ENCODE data around the gene DNAAF1.
A peak's percentile ranks its signal among the peaks of the same experiment; 100 is the strongest.

DNAAF1 gene

DNA sequence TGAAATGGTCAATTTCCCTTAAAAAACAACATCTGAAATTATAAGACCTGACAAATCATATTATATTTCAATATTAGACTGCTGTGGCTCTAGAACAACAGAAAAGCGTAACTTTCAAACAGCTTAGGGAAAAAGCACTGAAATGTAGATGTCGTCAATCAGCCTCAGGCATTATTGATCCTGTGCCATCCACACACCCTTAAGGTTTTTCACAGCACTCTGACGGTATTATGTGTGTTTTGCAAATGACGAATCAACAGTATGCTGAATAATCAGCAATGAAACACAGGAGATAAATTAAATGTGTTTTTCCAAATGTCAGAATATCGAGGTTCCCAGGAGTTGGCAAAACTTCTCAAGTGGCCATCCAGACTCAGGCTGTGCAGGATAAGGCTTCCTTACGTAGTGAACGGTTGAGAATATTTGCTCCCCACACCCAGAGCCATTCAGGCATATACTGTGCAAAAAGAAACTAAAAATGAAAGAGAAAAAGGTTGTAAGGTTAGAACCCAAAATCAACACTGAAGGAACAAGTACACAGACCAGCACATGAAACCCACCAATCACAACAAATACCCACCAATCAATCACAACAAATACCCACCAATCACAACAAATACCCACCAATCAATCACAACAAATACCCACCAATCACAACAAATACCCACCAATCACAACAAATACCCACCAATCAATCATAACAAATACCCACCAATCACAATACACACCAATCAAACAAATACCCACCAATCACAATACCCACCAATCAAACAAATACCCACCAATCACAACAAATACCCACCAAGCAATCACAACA, 20.6 kb upstream of the DNAAF1 start:
- DNase-seq: no peak

DNA sequence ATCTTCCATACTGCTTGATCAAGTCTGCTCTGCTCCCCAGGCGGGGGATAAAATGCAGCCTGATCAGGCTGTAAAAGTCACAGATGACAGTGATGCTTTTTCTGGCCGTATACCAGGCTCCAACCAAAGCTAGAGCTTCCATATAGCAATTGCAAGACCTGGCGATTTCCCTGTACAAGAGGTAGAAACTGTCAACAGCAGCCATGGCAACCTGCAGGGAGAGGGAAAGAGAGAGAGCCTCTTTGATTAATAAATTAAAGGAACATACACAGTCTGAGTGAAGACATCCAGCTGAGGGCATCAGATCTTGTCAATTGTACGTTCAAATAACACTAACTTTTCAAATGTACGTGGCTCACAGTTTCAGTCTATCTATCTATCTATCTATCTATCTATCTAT, 14.0 kb upstream of the DNAAF1 start:
- no peak for DNase-seq

DNA sequence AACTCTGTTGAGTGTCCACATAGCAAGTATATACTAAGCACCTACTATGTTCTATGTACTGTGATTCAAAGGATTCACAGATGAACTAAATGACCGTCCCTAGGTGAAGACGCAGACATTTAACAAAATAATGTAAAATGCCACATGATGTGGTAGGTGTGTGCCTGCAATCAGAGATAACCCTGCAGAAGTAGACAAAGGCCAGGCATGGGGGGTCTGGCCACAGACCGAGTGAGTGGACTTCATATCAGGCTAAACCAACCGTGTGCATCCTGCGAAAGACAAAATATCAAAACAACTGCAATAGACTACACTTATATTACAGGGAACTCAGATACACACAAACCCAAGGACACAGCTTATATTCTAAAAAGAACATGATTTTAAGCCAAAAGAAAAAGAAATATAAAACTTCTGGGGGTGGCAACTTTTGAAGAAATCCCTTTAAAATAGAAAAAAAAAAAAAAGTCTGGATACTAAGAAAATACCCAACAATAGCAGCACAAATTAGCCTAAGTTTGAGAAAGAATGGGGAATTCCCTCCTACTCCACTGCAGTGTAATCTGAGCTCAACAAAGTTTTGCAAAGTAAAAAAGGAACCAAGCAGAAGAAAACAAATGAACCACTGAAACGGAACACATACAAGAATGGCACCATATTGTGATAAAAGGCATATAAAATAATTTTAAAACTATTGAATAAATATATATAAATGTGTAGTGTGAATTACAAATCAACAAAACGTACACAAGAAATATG, 12.4 kb upstream of the DNAAF1 start:
- no peak for DNase-seq

DNA sequence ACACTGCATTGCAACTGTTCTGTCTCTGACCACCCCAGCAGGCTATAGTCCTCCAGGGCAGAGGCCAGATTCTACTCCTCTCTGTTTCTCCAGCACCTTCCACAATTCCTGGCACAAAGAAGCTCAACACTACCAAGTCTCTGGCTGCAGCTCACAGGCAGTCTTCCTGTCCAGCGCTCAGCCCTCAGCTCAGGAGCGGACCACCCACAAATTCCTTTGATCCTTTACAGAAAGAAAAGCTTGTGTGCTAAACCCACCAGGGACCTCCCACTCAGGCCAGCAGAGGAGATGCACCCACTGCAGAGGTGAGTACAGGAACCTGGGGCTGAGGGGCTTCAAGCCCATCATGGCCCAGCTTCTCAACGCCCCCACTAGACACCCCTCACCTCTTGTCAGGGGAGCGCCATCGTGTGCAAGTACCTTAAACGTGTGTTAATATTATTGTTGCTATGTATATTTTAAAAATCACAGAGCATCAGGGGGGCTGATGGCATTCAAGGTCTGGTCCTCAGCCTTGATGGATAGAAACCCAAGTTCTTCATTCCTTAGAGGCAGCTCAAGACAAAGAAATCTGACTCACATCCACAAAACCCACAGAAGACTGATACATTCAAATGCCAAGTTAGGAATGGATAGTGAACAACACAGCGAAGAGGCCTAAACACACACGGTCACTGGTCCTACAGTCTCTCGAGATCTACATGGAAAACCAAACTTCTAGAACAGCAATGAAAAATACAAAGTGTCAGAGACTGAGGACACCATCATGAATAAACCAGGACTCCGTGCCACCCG, 8.6 kb upstream of the DNAAF1 start:
- DNase-seq: no peak

DNA sequence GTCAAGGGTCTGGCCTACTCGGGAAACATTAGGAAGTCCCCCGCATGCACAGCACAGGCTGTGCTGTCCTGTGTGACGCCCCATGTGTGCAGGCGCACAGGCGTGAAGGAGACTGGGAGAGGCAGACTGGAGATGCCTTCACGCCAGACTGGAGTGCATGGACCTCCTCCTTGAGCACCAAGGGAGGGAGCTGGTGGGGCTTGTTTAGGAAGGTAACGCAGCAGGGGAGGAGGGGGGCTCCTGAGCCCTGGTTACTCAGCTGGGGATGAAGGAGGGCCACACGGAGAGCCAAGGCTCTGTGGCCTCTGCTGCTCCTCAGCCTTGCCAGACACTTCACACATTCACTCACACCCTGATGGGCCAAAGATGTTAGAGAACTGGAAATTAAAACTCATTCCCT, 7.8 kb upstream of the DNAAF1 start:
- no peak for DNase-seq

DNA sequence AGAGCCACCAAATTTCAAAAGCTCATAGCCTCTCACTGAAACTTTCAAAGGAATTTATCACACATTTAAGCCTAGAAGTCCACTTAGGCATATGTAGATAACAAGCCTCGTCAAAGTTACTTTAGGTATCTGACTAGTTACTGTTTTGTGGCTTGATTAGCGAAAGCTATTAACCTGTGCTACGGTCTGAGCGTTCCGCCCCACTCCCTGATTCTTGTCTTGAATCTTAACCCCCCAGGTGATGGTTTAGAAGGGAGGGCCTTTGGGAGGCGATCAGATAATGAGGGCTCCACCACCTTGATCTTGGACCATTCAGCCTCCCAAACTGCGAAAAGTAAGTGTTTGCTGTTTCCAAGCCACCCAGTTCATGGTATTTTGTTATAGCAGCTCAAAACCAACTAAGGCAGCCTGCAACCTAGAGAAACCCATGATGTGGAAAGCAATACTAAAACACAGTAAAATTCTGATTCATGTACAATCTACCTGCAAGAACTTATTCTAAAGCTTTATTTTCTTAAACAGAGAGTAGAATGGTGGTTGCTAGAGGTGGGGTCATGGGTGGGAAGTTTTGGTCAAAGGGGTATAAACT, 7.2 kb upstream of the DNAAF1 start:
- no peak for DNase-seq

DNA sequence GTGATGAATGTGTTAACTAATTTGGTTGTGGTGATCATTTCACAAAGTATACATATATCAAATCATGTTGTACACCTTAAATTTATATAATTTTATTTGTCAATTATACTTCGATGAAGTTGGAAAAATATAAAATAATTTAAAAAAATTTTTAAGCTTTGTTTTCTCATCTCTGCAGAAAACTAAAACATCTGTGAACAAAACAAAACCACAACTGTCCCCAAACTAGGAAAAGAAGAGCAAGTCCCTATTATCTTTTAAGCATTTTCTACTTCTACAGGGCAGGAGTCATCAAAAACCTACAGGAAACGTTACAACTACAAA, 6.6 kb upstream of the DNAAF1 start:
- DNase-seq: no peak

DNA sequence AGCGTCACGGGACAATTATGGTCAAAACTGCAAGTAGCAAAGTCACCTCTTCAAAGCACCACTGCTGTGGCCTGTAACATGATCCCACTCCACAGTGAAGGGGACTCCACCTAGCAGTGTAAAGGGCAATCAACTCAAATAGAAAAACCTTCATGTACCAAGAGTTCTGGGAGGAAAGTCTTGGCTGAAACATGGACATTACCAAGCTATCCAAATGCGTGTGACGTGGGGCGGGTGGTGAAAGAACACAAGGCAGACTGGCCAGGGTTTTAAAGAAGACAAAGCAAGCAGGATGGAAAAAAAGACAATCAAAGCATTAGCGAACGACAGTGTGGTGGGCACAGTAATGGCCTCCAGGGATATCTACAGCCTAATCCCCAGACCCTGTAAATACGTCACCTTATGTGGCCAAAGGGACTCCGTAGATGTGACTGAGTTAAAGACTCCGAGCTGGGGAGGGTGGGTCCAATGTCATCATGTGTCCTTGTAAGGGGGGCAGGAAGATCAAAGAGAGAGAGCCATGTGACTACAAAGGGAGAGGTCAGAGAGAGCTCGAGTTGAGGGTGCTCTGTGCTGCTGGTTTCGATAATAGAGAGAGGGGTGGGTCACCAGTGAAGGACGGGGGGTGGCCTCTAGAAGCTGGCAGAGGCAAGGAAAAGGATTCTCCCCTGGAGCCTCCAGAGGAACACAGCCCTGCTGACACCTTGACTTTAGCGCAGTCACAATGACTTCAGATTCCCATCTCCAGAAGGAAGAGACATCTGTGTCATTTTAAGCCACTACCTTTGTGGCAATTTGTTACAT, 6.1 kb upstream of the DNAAF1 start:
- peak; percentile 56 for DNase-seq

DNA sequence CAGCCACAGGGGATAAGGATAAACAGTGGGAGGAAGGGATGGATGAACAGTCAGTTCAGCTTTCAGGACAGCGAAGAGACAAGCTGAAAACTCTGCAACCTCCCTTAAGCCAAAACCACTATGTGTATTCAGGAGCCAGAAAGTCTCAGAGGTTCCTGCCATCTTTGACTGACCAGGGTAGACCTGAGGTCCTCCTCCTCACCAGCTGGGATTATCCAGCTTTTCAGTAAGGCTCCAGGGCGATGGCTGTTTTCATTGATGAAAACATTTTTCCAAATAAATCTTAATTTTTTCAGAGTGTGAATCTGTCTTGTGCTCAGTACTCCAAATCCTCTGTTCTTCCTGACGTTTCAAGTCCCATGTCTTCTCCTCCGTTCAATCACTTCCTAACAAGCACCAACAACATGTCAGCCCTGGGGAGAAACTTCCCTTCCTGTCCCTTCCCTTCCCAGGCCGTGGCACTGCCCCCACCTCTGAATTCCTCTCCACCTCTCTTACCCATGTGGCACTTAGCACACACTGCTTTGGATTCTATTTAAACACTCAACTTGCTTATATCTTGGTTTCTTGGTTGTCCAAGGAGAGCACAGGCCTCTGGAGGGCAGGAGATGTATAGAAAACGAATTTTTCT, 5.4 kb upstream of the DNAAF1 start:
- no peak for DNase-seq

DNA sequence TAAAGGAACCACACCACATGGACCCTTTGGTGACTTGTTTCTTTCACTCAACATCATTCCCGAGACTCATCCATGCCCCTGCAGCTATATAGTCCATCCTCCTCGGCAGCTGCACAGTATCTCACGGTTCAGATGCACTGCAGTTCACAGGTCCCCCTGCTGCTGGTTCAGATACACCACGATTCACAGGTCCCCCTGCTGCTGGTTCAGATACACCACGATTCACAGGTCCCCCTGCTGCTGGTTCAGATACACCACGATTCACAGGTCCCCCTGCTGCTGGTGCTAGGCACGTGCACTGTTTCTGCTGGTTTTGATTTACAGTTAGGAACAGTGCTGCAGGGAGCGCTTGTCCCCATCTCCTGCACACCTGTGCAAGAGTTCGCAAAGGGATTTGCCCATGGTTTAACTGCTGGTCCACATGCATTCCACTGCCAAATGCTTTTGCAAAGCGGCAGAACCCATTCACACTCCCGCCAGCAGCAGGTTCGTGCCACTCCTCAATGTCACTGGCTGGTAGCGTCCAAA, 3.9 kb upstream of the DNAAF1 start:
- peak; percentile 18 for DNase-seq

DNA sequence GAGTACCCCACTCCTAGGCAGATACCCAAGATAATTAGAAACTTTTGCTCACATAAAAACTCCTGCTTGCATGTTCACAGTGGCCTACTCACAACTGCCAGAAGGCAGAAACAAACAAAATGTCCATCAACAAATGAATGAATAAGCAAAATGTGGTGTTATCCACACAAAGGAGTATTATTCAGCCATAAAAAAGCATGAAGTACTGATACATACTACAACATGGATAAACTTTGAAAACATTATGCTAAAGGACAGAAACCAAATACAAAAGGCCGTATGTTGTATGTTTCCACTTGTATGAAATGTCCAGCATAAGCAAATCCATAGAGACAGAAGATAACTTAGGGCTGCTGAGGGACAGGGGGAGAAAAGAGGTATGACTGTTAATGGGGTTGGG, 2.0 kb upstream of the DNAAF1 start:
- DNase-seq: no peak

DNA sequence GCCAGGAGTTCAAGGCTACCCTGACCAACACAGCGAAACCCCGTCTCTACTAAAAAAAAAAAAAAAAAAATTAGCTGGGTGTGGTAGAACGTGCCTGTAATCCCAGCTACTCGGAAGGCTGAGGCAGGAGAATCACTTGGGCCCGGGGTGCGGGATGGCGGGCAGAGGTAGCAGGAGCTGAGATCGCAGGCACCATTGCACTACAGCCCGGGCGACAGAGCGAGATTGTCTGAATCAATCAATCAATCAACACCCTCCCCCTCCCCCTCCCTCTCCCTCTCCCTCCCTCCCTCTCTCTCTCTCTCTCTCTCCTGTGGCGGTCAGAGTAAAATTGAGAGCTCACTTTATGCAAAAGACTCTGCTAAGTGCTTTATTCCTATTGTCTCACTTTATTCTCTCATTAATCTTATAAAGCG, 1.3 kb upstream of the DNAAF1 start:
- no peak for DNase-seq

DNA sequence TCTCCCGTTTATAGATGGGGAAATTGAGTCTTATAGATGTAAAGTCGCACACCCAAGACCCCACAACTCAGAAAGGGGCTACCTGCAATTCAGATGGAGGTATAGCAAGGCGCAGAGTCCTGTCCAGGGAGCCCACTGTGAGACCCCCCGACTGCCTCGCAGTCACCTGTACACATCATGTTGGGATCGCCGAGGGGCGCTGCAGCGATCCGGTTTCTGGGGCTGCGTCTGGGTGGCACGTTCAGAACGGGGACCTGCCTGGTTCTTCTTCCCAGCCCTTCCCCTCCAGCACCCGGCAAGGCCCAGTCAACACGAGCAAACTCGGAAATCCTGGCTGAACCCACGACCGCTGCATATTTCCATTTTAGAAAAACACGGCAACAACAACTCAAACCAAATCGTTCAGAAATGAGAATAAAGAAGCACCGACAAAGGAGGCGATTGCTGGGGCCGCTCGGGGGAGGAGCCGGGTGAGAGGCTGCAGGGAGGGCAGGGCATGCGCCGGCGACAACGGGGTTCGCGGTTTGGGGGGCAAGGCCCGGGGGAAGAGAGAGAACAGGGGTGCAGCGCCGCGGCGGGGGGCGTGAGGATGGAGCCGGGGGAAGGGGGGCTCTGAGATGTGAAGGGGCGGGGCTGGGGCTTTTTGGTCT, 774 bp upstream of the DNAAF1 start:
- DNase-seq: peak; percentile 48

DNA sequence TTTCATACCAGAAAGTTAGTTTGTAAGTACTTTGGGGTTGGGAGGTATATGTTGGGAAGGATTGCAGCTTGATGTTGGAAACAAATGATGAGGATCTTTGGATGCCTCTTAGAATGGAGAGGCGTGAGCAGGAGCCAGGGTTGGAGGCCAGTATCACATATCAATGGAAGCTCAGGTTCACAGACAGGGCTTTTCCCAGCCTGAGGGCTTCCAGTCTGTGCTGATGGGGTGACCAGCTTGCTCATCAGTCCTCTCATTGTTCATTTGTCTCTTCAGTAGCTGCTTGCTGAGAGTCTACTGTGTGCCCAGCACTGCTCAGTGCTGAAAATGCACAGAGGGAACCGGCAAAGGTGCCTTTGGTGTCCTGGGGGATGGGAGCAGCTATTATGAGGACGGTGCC, 5.8 kb downstream of the DNAAF1 start:
- no peak for DNase-seq

DNA sequence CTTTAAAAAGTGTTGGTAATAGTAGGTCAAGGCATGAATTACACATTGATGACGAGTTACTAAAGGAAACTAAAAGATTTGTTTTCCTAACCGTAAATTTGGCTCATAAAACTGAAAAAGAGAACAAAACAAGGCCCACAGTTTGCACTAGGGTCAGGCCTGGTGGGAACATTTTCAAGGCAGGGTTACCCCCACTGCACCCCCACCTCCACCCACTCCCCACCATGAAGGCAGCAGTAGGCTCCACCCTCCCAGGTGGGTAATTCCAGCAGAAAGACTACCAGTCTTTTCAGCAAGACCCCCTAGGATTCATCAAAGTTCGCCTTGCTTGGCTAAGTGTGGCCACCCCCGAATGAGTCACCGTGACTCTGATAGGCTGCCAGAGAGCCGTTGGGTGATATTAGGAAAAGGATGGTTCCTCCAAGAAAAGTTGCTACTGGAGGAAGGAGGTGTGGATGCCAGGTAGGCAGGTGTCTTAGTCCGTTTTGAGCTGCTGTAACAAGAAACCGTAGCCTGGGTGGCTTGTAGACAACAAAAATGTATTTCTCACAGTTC, 8.6 kb downstream of the DNAAF1 start:
- no peak for DNase-seq

DNA sequence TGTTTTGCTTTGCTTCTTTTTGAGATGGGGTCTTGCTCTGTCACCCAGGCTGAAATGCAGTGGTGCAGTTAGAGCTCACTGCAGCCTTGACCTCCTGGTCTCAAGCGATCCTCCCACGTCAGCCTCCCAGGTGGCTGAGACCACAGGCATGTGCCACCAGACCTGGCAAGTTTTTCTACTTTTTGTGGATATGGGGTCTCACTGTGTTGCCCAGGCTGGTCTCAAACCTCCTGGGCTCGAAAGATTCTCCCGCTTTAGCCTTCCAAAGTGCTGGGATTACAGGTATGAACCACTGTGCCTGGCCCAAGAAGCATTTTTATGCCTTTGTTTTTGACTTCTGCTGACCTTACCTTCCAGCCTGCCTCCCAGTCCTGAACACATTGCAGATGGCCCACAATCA, 10.1 kb downstream of the DNAAF1 start:
- DNase-seq: no peak

DNA sequence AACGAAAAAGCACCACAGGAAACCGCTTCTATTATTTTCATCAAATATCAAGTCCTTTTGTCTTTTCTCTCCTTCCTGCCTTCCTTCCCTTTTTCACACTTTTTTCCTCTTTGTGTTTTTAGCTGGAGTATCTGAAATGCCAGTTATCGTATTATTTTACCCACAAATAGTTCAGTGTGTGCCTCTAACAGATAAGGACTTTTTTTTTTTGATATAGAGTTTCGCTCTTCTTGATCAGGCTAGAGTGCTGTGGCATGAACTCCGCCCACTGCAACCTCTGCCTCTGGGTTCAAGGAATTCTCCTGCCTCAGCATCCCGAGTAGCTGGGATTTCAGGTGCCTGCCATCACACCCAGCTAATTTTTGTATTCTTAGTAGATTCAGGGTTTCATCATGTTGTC, 10.7 kb downstream of the DNAAF1 start:
- DNase-seq: no peak

DNA sequence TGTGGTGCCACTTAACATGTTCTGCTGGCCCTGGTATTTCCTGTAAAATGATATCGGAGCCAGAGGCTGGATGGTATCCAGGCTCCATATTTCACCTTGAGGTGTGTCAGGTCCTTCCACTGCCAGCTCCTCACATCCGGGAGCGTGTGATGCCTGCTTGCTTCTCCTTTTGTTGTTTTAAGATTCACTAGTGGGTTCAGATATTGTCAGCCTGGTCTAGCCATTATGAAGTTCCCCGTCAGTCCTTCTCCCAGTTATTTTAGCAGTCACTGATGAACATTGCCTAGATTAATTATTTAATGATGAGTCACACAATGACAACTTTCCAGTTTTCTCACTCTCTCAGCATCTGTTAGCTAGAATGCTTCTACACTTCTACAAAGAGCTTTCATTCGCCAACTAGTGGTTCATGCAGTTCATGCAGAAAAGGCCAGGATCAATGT, 11.3 kb downstream of the DNAAF1 start:
- no peak for DNase-seq

DNA sequence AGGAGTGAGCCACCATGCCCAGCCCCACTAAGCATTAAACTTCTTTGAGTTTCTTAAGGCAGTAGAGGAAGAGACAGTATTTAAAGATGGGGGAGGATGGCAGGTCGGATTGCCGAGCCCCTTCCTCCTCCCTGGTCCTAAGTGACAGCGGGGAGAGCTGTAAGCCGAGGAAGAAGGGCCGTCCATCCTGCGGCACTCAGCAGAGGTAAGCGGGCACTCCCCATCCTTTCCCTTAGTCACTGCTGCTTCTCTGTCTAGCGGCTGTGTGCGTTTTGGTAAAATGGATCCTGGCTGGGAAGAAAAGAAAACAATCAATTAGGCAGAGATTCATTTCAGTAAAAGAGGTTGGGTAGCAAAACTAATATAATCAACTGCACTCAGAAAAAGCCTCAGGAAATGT, 13.9 kb downstream of the DNAAF1 start:
- no peak for DNase-seq

DNA sequence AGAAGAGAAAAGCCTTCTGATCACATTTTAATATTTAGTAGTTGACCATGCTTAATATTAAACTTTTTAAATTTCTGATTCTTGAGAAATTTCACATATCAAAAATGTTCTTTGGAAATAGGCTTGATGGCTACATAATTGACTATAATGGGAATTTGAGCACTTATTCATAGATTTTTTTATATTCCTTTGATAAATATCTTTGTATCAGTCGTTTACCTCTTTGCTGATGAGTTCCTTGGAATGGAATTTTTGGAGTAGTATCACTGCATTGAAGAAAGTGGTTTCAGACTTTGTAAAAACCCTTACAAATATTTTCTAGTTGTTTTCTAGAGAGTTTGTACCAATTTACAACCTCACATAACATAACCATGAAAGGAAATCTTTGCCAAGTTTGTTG, 14.7 kb downstream of the DNAAF1 start:
- DNase-seq: no peak

DNA sequence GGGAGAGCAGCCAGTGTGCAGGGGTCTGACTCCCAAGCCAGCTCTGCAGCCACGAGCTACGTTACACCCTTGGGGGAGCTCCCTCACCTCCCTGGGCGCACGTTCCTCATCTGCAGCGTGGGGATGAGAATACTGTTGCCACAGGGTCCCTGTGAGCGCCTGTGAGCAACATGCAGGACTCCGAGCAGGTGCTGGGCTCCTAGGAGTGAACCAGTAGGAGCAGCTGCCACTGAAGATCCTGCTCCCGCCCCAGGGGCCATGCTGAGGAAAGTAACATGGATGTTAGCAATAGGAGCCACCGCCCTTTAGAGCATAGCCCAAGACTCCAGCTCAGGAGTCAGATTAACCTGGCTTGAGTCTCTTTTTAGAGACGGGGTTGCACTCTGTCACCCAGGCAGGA, 15.9 kb downstream of the DNAAF1 start:
- no peak for DNase-seq
